ENCODE data around the gene TMEM132D. TPM values are rescaled to one million over a fixed set of nuclear protein-coding genes. Genes with fewer than 3 reads are reported as not detected.

The TMEM132D gene
- total and polyA plus RNA-seq, 2 of the 8 experiments (the other 6 are each of a cell fraction or from before 2014, with no cell fraction given), result 3.5 to 10.1 TPM

GRCh38 chr12:129226851-129227250 is 677.0 kb downstream of the TMEM132D start (continued):
- TF ChIP-seq TAF1 (IDR thresholded peaks at IDR 0.05; ENCODE audit: low read depth, low read length) (no peak), BCL11A (IDR thresholded peaks at IDR 0.05; ENCODE audit: low read depth in 2 of 2, low read length in 2 of 2) (no peak), MAFK (IDR thresholded peaks at IDR 0.05; ENCODE audit: low read depth, low read length) (no peak)

All from H1 (cell line).